Stimulated activated CD4-positive, alpha-beta T cell treated with anti-CD3 and anti-CD28 coated beads, TNF-alpha, amount 100 ng/mL, for 48 hours (primary cell): Measurements from ENCODE around the gene OR51B4.
A peak's percentile ranks its signal among the peaks of the same experiment; 100 is the strongest.
"Not testable (repeated sequence)": the region's sequence is repeated elsewhere in the genome, so short reads cannot be mapped to it uniquely, and the experiment has no call there.

Experiments
- DNase-seq, 3 donors: peaks; one replicate each; pipeline ENCODE4 v3.0.0-alpha.2; 2020; ENCODE audit warnings: low read depth in 3 of 3

Gene OR51B4

GRCh38 chr11:5294342-5294995 is 7.3 kb downstream of the OR51B4 start:
- not testable (repeated sequence) for DNase-seq

GRCh38 chr11:5293028-5293427 is 8.7 kb downstream of the OR51B4 start:
- no peak for DNase-seq

- DNase-seq, result no peak
These were observed 10.4 kb downstream of the OR51B4 start for GRCh38 chr11:5291207-5291838.

GRCh38 chr11:5290106-5290505 is 11.6 kb downstream of the OR51B4 start:
- DNase-seq, result no peak

GRCh38 chr11:5289696-5290095 is 12.1 kb downstream of the OR51B4 start:
- no peak for DNase-seq

GRCh38 chr11:5288906-5289550 is 12.7 kb downstream of the OR51B4 start:
- DNase-seq, result no peak

- DNase-seq, result no peak
These were observed 13.4 kb downstream of the OR51B4 start for GRCh38 chr11:5288108-5288905.

GRCh38 chr11:5286901-5287300 is 14.8 kb downstream of the OR51B4 start:
- DNase-seq, result no peak

- DNase-seq, result no peak
These were observed 15.4 kb downstream of the OR51B4 start for GRCh38 chr11:5286351-5286750.

- no peak for DNase-seq
These were observed 15.9 kb downstream of the OR51B4 start for GRCh38 chr11:5285703-5286340.

GRCh38 chr11:5284637-5285036 is 17.1 kb downstream of the OR51B4 start:
- no peak for DNase-seq

- DNase-seq, result no peak
These were observed 17.9 kb downstream of the OR51B4 start for GRCh38 chr11:5283882-5284281.

- no peak for DNase-seq
These were observed 18.7 kb downstream of the OR51B4 start for GRCh38 chr11:5283086-5283485.

- DNase-seq, result no peak
These were observed 19.1 kb downstream of the OR51B4 start for GRCh38 chr11:5282628-5283027.

GRCh38 chr11:5281596-5281995 is 20.1 kb downstream of the OR51B4 start:
- no peak for DNase-seq

GRCh38 chr11:5280582-5281102 is 21.1 kb downstream of the OR51B4 start:
- DNase-seq, result peak in 2 of 3 donors; percentile 2 to 19

- DNase-seq, result no peak
These were observed 22.2 kb downstream of the OR51B4 start for GRCh38 chr11:5279471-5280090.

GRCh38 chr11:5277807-5278382 is 23.9 kb downstream of the OR51B4 start:
- DNase-seq, result no peak

GRCh38 chr11:5276697-5277096 is 25.0 kb downstream of the OR51B4 start:
- DNase-seq, result no peak

- no peak for DNase-seq
These were observed 26.2 kb downstream of the OR51B4 start for GRCh38 chr11:5275369-5276110.
